ENCODE results near the gene RBM38.

DNA sequence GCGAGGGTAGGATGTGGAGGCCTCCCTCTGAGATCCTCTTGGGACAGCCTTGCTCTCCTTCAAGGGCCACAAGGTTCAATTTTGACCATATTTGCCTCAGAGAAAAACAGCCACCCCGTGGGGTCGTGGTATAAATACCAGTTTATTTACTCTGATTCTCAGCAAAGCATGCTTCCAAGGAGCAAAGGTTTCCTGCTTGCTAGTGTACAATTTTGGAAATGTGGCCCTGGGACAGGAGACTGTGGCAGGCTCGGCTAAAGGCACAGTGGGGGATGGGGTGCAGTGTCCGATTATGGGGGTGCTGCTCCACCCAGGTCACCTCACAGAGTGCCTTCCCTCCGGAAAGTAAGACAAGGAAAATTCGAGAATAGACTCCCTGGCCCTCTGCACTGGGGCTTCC, 31.1 kb downstream of the RBM38 start:
- TF ChIP-seq, protein P1, sequence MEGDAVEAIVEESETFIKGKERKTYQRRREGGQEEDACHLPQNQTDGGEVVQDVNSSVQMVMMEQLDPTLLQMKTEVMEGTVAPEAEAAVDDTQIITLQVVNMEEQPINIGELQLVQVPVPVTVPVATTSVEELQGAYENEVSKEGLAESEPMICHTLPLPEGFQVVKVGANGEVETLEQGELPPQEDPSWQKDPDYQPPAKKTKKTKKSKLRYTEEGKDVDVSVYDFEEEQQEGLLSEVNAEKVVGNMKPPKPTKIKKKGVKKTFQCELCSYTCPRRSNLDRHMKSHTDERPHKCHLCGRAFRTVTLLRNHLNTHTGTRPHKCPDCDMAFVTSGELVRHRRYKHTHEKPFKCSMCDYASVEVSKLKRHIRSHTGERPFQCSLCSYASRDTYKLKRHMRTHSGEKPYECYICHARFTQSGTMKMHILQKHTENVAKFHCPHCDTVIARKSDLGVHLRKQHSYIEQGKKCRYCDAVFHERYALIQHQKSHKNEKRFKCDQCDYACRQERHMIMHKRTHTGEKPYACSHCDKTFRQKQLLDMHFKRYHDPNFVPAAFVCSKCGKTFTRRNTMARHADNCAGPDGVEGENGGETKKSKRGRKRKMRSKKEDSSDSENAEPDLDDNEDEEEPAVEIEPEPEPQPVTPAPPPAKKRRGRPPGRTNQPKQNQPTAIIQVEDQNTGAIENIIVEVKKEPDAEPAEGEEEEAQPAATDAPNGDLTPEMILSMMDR (IDR thresholded peaks at IDR 0.05) = no peak
- no peak for TF ChIP-seq EP300 (IDR thresholded peaks at IDR 0.05)
